DND-41 (cell line): Measurements from ENCODE around the gene SPACA7.

Experiments
- ATAC-seq: fragments of 200-7000 bp; cut with Tn5 transposase; 3 replicates; pipeline ENCODE4 v1.9.1; 2021; ENCODE audit warnings: low read depth; ENCODE audit not compliant: insufficient read depth
- DNase-seq: peaks from one replicate; pipeline ENCODE4 v3.0.0-alpha.2; 2020
- H2AFZ ChIP-seq: 2 replicates; pipeline ENCODE4 v1.6.0; 2012; ENCODE audit warnings: low read depth, low read length
- H3K27ac ChIP-seq: 2 replicates; pipeline ENCODE4 v1.5.1; 2012; ENCODE audit warnings: low read length, inconsistent platforms
- H3K27me3 ChIP-seq: fragments of 200-600 bp; sonication (generic); 2 replicates; pipeline ENCODE4 v1.6.0; 2012; ENCODE audit warnings: low read length, mild to moderate bottlenecking, inconsistent platforms; ENCODE audit not compliant: insufficient read depth, poor library complexity
- H3K36me3 ChIP-seq: 2 replicates; pipeline ENCODE4 v1.5.1; 2012; ENCODE audit warnings: low read length, inconsistent platforms; ENCODE audit not compliant: insufficient read depth
- H3K4me1 ChIP-seq: 2 replicates; pipeline ENCODE4 v1.5.1; 2012; ENCODE audit warnings: mild to moderate bottlenecking, low read length; ENCODE audit not compliant: insufficient read depth
- H3K4me2 ChIP-seq: 2 replicates; pipeline ENCODE4 v1.6.0; 2012; ENCODE audit warnings: mild to moderate bottlenecking, moderate library complexity, low read length, inconsistent platforms; ENCODE audit not compliant: insufficient read depth
- H3K4me3 ChIP-seq, 2 experiments: fragments of 200-600 bp in 1 of 2; shearing (Covaris generic) in 1 of 2; 2 replicates each; pipeline ENCODE4 v1.5.1; 2012 to 2016; ENCODE audit warnings: inconsistent platforms in 2 of 2, low read length in 2 of 2, mild to moderate bottlenecking in 2 of 2, low read depth in 1 of 2, moderate library complexity in 1 of 2
- H3K79me2 ChIP-seq: 2 replicates; pipeline ENCODE4 v1.6.0; 2012; ENCODE audit warnings: low read length, inconsistent platforms; ENCODE audit not compliant: insufficient read depth
- H3K9ac ChIP-seq: 2 replicates; pipeline ENCODE4 v1.6.0; 2012; ENCODE audit warnings: low read depth, mild to moderate bottlenecking, inconsistent platforms, low read length, moderate library complexity
- H3K9me3 ChIP-seq: 2 replicates; pipeline ENCODE4 v1.5.1; 2012; ENCODE audit warnings: low read length, moderate library complexity, mild to moderate bottlenecking, inconsistent platforms; ENCODE audit not compliant: insufficient read depth, severe bottlenecking
- H4K20me1 ChIP-seq: 2 replicates; pipeline ENCODE4 v1.6.0; 2012; ENCODE audit warnings: low read length; ENCODE audit not compliant: insufficient read depth
- EZH2 ChIP-seq: IDR thresholded peaks from 3 replicates; pipeline ENCODE4 v1.6.1; 2012; ENCODE audit warnings: borderline replicate concordance, low read depth, mild to moderate bottlenecking, moderate library complexity, low read length, inconsistent platforms; ENCODE audit not compliant: severe bottlenecking
- TF ChIP-seq, protein P1 (sequence below): IDR thresholded peaks from 2 replicates; pipeline ENCODE4 v1.5.1; 2012; ENCODE audit warnings: borderline replicate concordance, low read length, moderate library complexity, mild to moderate bottlenecking; ENCODE audit not compliant: poor library complexity, severe bottlenecking; ENCODE audit errors: extremely low read depth

The SPACA7 gene

DNA sequence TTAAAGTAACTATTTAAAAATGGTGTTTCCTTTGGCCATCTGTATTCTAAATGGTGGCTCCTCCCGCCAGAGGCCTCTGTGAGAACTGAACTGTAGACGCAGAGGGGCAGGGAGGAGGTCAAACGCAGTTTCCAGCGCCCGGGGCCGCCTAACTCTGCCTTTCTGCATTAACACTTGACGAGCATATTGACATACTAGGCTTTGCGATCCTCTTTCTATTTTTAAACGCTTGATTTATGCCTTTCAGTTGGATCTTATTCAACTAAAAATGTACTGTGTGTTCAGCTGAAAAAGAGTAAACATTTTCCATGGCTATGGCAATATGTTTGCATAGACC is 74.7 kb downstream of the SPACA7 start:
- Histone ChIP-seq H3K27me3 (peaks cover 2% of the 10 kb centered on the region), H3K4me1 (no peaks in the 10 kb centered on the region), H3K4me3 (no peak overlapping the region), H3K79me2 (no peaks in the 10 kb centered on the region), H2AFZ (no peak overlapping the region), H3K36me3 (no peaks in the 10 kb centered on the region), H3K9ac (no peak overlapping the region), H3K9me3 (no peaks in the 10 kb centered on the region), H4K20me1 (0 out of 2 replicates have a peak, but pooled peaks cover 5% of the 10 kb centered on the region), H3K27ac (no peak overlapping the region), H3K4me2 (no peak overlapping the region)
- TF ChIP-seq EZH2 = no peak
- TF ChIP-seq, protein P1, sequence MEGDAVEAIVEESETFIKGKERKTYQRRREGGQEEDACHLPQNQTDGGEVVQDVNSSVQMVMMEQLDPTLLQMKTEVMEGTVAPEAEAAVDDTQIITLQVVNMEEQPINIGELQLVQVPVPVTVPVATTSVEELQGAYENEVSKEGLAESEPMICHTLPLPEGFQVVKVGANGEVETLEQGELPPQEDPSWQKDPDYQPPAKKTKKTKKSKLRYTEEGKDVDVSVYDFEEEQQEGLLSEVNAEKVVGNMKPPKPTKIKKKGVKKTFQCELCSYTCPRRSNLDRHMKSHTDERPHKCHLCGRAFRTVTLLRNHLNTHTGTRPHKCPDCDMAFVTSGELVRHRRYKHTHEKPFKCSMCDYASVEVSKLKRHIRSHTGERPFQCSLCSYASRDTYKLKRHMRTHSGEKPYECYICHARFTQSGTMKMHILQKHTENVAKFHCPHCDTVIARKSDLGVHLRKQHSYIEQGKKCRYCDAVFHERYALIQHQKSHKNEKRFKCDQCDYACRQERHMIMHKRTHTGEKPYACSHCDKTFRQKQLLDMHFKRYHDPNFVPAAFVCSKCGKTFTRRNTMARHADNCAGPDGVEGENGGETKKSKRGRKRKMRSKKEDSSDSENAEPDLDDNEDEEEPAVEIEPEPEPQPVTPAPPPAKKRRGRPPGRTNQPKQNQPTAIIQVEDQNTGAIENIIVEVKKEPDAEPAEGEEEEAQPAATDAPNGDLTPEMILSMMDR = no peak
- DNase-seq (no peak), ATAC-seq (no peak)

DNA sequence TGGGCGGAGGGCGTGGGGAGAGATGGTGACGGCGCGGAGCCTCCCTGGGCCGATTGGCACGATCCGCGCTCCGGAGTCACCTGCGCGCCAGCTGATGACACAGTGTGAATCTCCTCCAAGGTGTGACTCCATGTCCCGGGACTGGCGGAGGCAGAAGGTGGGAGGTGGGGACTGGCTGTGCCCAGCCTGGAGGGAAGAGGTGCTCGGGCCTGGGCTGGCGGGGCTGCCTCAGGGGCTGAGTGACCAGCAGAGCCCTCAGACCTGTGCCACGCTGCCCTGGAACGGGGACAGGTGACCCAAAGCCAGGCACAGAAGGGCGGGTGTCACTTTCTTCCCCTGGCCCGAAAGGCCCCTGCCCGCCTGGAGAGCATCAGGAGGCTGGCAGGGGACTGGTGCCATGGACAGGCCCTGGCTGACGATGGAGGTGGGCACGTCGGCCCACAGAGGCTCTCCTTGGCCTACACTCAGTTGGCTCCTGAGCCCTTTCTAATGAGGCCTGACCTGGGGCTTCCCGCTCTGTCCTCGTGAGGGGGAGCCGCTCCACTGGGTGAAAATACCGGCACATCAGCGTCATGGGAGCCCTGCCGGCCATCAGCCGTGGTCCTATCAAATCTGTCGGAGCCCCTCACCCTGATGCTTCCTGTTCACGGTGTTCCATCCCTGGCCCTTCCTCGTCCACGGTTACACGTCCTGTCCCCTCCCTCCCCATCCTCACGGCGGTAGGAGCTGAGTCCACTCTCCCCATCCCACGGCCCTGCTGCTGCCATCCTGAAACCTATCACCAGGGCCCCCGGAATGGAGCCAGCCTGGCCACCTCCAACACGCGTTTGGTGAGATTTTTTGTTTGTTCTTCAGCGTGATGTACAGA is 75.6 kb downstream of the SPACA7 start:
- Histone ChIP-seq H3K4me1 (no peaks in the 10 kb centered on the region), H3K4me3 (no peak overlapping the region), H3K36me3 (no peaks in the 10 kb centered on the region), H3K27ac (no peak overlapping the region), H3K27me3 (peaks cover 2% of the 10 kb centered on the region), H3K4me2 (no peak overlapping the region), H3K9me3 (no peaks in the 10 kb centered on the region), H3K9ac (no peak overlapping the region), H2AFZ (no peak overlapping the region), H3K79me2 (no peaks in the 10 kb centered on the region), H4K20me1 (0 out of 2 replicates have a peak, but pooled peaks cover 5% of the 10 kb centered on the region)
- DNase-seq (no peak), ATAC-seq (no peak)
- TF ChIP-seq, protein P1 = no peak

DNA sequence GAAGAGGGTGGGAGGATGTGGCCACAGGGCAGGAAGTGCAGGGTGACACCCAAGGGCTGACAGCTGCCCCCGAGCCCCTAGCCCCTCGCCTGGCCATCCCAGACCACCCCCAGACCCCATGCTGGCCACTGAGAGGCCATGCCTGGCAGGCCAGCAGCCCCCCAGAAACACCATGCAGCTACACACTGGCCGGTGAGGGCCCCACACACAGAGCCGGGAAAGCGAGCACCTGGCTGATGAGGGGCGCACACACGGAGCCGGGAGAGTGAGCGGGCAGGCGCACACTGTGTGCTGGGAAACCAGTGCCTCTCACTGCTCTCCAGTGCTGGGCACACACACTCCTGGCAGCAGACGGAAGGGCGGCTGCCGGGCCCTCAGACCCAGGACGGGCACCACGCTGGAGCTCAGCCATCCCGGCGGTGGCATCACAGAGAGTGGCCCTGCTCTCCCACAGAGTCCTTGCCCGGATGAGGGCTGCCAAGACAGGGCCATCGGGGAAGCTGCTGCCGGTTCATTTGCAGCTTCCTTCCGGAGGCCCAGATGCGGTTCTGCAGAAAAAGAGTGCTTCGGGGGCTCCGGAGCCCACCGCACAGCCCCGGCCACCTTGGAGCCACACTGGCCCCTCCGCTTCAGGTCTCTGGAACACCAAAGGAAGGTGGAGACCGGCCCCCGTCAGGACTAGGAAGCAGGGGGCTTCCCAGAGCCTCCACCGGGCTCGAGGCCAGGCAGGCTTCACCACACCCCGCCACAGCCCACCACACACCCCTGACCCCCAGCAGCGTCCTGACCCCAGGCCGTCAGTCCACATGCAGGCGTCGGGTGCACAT is 76.4 kb downstream of the SPACA7 start:
- DNase-seq (no peak), ATAC-seq (no peak)
- H4K20me1 ChIP-seq = 0 out of 2 replicates have a peak, but pooled peaks cover 5% of the 10 kb centered on the region
- H3K36me3 ChIP-seq = no peaks in the 10 kb centered on the region
- no peak overlapping the region for H3K4me2 ChIP-seq
- H3K9ac ChIP-seq = no peak overlapping the region
- H3K4me3 ChIP-seq = no peak overlapping the region
- H3K27ac ChIP-seq = no peak overlapping the region
- no peaks in the 10 kb centered on the region for H3K27me3 ChIP-seq
- H3K4me1 ChIP-seq = no peaks in the 10 kb centered on the region
- H3K9me3 ChIP-seq = no peaks in the 10 kb centered on the region
- TF ChIP-seq, protein P1 = no peak
- no peak for TF ChIP-seq EZH2
- no peaks in the 10 kb centered on the region for H3K79me2 ChIP-seq
- H2AFZ ChIP-seq = no peak overlapping the region
